ENCODE data around the gene MRPL34. TPM values are rescaled to one million over a fixed set of nuclear protein-coding genes. Genes with fewer than 3 reads are reported as not detected.

The MRPL34 gene
- total RNA-seq, 1 donor: 34.3 TPM

DNA sequence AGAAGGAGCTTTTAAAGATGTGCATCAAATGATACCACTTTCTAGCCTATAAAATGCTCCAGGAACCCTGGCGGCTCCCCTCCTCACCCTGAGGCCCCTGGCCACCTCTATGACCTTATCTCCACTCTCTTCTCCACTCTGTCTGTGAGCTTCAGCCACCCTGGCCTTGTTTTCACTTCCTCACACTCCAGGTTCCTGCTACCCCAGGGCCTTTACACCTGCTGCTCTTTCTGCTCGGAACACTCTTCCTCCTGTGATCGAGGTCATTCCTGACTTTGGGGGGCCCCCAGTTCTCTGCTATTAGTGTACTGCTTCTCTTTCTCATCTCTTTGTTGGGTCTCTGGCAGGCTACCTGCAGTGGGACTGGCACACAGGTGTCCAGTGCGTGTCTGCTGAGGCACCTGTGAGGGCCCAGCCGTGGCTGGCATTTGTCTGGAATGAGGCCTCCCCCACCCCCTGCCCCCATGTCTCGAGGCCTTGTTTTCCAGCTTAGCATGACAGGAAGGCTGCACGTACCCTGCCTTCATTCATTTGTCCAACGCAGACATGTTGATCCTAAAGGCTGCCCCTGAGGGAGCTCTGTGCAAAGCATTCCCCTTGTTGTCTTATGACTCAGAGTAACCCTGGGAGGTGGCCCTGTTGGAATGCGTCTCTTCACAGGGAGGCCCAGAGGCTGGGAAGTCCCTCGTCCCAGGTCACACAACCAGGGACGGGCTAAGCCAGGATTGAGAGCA is 6.0 kb downstream of the MRPL34 start:
- no peak overlapping the region for H3K4me3 ChIP-seq (ENCODE audit: low read depth, low read length)
- TF ChIP-seq, protein P1, sequence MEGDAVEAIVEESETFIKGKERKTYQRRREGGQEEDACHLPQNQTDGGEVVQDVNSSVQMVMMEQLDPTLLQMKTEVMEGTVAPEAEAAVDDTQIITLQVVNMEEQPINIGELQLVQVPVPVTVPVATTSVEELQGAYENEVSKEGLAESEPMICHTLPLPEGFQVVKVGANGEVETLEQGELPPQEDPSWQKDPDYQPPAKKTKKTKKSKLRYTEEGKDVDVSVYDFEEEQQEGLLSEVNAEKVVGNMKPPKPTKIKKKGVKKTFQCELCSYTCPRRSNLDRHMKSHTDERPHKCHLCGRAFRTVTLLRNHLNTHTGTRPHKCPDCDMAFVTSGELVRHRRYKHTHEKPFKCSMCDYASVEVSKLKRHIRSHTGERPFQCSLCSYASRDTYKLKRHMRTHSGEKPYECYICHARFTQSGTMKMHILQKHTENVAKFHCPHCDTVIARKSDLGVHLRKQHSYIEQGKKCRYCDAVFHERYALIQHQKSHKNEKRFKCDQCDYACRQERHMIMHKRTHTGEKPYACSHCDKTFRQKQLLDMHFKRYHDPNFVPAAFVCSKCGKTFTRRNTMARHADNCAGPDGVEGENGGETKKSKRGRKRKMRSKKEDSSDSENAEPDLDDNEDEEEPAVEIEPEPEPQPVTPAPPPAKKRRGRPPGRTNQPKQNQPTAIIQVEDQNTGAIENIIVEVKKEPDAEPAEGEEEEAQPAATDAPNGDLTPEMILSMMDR (IDR thresholded peaks at IDR 0.05; ENCODE audit: insufficient read depth, low read length): no peak
- peak; percentile 35 for DNase-seq (ENCODE audit: low read depth)

GRCh38 chr19:17312189-17313113 is 6.8 kb downstream of the MRPL34 start:
- no peak for DNase-seq (ENCODE audit: low read depth)
- no peak overlapping the region for H3K4me3 ChIP-seq (ENCODE audit: low read depth, low read length)

GRCh38 chr19:17314007-17314593 is 8.4 kb downstream of the MRPL34 start:
- H3K4me3 ChIP-seq (ENCODE audit: low read depth, low read length): no peak overlapping the region
- no peak for DNase-seq (ENCODE audit: low read depth)
- TF ChIP-seq, protein P1 (IDR thresholded peaks at IDR 0.05; ENCODE audit: insufficient read depth, low read length): no peak

More at GRCh38 chr19:17312189-17313113, 6.8 kb downstream of the MRPL34 start:
- TF ChIP-seq, protein P1 (IDR thresholded peaks at IDR 0.05; ENCODE audit: insufficient read depth, low read length): no peak

GRCh38 chr19:17318966-17319365 is 13.3 kb downstream of the MRPL34 start:
- TF ChIP-seq, protein P1 (IDR thresholded peaks at IDR 0.05; ENCODE audit: insufficient read depth, low read length): no peak

DNA sequence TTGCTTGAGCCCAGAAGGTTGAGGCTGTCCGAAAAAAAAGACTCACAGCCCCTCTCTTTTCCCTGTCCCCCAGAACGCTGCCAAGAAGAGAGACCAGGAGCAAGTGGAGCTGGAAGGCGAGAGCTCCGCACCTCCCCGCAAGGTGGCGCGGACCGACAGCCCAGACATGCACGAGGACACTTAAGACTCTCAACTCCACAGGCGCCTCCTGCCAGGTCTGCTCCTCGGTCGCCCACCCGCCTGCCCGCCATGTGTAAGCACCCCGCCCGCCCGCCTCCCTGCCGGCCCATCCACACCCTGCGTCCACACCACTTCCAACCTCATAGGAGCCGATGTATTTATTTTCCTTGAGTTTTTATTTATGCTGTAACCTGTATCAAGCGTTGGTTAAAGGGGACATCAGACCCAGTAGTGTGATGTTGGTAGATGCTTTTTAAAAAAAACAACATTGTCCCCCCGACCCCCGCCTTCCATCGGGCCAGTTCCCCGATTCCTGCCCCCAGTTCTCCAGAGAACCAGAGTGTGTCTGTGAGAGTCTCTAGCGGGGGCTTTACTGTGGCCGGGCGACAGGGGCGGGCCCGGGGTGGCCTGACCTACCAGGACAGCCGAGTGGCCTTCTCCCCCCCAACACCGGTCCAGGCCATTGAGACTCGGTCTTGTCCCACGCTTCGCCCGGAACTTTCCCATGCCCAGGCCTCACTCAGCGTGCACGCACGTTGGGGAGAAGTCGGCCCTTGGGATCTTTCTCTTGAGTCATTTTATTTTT is 14.0 kb downstream of the MRPL34 start:
- DNase-seq (ENCODE audit: low read depth): no peak
- TF ChIP-seq, protein P1 (IDR thresholded peaks at IDR 0.05; ENCODE audit: insufficient read depth, low read length): no peak
- no peak overlapping the region for H3K4me3 ChIP-seq (ENCODE audit: low read depth, low read length)

More at GRCh38 chr19:17318966-17319365, 13.3 kb downstream of the MRPL34 start:
- no peak for DNase-seq (ENCODE audit: low read depth)
- no peak overlapping the region for H3K4me3 ChIP-seq (ENCODE audit: low read depth, low read length)

DNA sequence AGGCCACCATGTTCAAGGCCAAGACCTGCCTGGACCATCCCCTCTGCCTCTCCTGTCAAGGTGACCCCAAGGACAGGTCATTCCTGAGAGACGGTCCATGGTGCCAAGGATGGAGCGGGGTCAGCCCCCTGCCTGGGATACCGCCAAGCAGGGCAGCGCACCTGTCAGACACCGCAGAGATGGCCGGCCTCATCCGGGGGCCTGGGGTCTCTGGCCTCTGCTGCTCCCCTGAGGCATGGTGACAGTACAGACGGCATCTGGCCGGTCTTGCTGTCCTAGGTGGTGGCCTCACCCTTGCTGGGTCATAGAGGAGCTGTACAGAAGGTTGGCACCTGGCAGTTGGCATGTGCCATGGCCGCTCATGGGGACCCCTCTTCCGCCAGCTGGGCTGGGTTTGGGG is 14.8 kb downstream of the MRPL34 start:
- TF ChIP-seq, protein P1 (IDR thresholded peaks at IDR 0.05; ENCODE audit: insufficient read depth, low read length): no peak
- DNase-seq (ENCODE audit: low read depth): no peak
- H3K4me3 ChIP-seq (ENCODE audit: low read depth, low read length): no peak overlapping the region

Data from fibroblast of the aortic adventitia (primary cell).